ENCODE results near the gene PCDHGB5.
"Not testable (repeated sequence)": the region's sequence is repeated elsewhere in the genome, so short reads cannot be mapped to it uniquely, and the experiment has no call there.

The PCDHGB5 gene

DNA sequence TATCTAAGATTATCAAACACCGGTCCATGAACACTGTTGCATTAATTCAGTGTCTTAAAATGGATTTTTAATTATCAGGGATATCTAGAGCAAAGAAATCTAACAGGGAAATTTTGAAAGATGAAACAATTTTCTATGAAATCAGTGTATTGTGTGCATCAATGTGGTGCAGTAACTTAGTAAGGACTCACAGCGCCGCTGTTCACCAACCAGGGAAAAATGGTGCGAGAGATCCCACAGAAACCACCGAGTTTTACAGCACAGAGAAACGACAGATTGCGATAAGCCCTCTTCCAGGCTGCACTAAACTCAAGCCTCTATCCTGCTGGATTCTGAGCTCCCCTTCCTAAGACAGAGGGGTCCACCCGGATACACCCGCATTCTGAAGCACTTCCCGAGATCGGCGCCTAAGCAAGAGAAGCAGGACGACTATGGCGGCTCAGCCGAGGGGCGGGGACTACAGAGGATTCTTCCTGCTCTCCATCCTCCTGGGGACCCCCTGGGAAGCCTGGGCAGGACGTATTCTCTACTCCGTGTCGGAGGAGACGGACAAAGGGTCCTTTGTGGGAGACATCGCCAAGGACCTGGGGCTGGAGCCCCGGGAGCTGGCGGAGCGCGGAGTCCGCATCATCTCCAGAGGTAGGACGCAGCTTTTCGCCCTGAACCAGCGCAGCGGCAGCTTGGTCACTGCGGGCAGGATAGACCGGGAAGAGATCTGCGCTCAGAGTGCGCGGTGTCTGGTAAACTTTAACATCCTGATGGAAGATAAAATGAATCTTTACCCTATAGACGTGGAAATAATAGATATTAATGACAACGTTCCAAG lies 15.1 kb upstream of the PCDHGB5 start, which contains the start of gene PCDHGA7:
PCDHGA7 (plus strand) TSS at position 274 of the 826 bp plus-strand sequence; CDS start at position 432, 158 bp downstream.
- DNase-seq (ENCODE audit: low spot score), result no peak

DNA sequence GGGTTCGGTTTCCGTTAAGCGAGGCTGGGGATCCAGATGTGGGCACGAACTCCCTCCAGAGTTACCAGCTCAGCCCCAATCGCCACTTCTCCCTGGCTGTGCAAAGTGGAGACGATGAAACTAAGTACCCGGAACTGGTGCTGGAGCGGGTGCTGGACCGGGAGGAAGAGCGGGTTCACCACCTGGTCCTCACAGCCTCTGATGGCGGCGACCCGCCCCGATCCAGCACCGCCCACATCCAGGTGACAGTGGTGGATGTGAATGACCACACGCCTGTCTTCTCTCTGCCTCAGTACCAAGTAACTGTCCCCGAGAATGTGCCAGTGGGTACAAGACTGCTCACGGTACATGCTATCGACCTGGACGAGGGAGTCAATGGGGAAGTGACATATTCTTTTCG lies 14.4 kb upstream of the PCDHGB5 start:
- no peak for DNase-seq (ENCODE audit: low spot score)

DNA sequence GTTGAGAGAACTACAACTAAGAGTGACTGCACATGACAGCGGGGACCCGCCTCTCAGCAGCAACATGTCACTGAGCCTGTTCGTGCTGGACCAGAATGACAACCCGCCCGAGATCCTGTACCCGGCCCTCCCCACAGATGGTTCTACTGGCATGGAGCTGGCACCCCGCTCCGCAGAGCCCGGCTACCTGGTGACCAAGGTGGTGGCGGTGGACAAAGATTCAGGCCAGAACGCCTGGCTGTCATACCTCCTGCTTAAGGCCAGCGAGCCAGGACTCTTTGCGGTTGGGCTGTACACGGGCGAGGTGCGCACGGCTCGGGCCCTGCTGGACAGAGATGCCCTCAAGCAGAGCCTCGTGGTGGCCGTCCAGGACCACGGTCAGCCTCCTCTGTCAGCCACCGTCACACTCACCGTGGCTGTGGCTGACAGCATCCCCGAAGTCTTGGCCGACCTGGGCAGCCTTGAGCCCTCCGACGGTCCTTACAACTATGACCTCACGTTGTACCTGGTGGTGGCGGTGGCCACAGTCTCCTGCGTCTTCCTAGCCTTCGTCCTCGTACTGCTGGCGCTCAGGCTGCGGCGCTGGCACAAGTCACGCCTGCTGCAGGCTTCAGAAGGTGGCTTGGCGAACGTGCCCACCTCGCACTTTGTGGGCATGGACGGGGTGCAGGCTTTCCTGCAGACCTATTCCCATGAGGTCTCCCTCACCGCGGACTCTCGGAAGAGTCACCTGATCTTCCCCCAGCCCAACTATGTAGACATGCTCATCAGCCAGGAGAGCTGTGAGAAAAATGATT lies 13.1 kb upstream of the PCDHGB5 start:
- DNase-seq (ENCODE audit: low spot score), result no peak

DNA sequence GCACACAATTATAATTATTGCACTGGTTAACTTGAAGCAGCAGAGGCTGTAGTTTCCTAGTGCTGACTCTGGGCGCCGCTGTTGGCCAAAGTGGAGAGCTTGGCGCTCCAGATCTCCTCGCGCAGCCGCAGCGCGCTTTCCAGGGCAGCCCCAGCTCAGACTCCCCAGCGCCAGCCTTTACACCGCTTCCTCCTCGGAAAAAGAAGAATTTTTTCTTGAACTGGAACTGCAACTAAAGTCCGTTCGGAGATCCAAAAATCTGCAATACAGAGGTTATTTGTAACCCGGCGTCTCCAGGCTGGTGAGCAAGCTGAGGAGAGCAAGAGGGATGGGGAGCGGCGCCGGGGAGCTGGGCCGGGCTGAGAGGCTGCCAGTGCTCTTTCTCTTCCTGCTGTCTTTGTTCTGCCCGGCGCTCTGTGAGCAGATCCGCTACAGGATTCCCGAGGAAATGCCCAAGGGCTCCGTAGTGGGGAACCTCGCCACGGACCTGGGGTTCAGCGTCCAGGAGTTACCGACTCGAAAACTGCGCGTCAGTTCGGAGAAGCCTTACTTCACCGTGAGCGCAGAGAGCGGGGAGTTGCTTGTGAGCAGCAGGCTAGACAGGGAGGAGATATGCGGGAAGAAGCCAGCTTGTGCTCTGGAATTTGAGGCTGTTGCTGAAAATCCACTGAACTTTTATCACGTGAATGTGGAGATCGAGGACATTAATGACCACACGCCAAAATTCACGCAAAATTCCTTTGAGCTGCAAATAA lies 10.0 kb upstream of the PCDHGB5 start, which contains the start of gene PCDHGB4:
PCDHGB4 (plus strand) TSS at position 142 of the 755 bp plus-strand sequence; CDS start at position 329, 187 bp downstream.
- DNase-seq (ENCODE audit: low spot score), result not testable (repeated sequence)

DNA sequence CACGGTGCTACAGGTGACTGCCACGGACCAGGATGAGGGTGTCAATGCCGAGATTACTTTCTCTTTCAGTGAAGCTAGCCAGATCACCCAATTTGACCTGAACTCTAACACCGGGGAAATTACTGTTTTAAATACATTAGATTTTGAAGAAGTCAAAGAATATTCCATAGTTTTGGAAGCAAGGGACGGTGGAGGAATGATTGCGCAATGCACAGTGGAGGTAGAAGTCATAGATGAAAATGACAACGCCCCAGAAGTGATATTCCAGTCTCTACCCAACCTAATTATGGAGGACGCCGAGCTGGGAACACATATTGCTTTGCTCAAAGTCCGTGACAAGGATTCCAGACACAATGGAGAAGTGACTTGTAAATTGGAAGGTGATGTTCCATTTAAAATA lies 9.1 kb upstream of the PCDHGB5 start:
- no peak for DNase-seq (ENCODE audit: low spot score)

DNA sequence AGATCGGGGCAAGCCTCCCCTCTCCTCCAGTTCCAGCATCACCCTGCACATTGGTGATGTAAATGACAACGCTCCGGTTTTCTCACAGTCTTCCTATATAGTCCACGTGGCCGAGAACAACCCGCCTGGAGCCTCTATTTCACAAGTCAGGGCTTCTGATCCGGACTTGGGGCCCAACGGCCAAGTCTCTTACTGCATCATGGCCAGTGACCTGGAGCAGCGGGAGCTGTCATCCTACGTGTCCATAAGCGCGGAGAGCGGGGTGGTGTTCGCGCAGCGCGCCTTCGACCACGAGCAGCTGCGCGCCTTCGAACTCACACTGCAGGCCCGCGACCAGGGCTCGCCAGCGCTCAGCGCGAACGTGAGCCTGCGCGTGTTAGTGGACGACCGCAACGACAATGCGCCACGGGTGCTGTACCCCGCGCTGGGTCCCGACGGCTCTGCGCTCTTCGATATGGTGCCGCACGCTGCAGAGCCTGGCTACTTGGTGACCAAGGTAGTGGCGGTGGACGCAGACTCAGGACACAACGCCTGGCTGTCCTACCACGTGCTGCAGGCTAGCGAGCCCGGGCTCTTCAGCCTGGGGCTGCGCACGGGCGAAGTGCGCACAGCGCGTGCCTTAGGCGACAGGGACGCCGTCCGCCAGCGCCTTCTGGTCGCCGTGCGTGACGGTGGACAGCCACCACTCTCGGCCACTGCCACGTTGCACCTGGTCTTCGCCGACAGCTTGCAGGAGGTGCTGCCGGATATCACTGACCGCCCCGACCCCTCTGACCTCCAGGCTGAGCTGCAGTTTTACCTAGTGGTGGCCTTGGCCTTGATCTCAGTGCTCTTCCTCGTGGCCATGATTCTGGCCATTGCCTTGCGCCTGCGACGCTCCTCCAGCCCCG lies 8.3 kb upstream of the PCDHGB5 start:
- no peak for DNase-seq (ENCODE audit: low spot score)

DNA sequence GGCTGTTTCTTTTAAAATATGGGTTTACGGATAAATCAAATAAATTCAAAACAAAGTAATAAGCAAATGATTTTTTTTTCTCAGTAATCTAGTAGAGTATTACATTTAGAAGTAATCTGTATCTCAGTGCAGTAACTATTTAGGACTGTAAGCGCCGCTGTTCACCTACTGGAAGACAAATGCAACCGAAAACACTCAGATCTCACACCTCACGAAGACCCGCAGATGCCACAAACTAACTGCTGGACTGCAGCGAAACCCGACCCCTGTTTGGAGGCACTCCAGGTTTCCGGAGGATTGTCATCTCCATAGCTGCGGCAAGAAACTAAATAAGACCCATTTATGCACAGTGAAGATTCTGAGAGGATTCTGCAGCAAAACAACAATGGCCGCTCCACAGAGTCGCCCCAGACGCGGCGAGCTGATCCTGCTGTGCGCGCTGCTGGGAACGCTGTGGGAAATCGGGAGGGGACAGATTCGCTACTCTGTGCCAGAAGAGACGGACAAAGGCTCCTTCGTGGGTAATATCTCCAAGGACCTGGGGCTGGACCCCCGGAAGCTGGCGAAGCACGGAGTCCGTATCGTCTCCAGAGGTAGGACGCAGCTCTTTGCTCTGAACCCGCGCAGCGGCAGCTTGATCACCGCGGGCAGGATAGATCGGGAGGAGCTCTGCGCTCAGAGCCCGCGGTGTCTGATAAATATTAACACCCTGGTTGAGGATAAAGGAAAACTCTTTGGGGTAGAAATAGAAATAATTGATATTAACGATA lies 5.1 kb upstream of the PCDHGB5 start, which contains the start of gene PCDHGA8:
PCDHGA8 (plus strand) TSS at position 205 of the 770 bp plus-strand sequence; CDS start at position 386, 181 bp downstream.
- DNase-seq (ENCODE audit: low spot score), result no peak

DNA sequence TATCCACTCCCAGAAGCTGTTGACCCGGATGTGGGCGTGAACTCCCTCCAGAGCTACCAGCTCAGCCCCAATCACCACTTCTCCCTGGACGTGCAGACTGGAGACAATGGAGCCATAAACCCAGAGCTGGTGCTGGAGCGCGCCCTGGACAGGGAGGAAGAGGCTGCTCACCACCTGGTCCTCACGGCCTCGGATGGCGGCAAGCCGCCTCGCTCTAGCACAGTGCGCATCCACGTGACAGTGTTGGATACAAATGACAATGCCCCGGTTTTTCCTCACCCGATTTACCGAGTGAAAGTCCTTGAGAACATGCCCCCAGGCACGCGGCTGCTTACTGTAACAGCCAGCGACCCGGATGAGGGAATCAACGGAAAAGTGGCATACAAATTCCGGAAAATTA lies 4.5 kb upstream of the PCDHGB5 start:
- DNase-seq (ENCODE audit: low spot score), result no peak

DNA sequence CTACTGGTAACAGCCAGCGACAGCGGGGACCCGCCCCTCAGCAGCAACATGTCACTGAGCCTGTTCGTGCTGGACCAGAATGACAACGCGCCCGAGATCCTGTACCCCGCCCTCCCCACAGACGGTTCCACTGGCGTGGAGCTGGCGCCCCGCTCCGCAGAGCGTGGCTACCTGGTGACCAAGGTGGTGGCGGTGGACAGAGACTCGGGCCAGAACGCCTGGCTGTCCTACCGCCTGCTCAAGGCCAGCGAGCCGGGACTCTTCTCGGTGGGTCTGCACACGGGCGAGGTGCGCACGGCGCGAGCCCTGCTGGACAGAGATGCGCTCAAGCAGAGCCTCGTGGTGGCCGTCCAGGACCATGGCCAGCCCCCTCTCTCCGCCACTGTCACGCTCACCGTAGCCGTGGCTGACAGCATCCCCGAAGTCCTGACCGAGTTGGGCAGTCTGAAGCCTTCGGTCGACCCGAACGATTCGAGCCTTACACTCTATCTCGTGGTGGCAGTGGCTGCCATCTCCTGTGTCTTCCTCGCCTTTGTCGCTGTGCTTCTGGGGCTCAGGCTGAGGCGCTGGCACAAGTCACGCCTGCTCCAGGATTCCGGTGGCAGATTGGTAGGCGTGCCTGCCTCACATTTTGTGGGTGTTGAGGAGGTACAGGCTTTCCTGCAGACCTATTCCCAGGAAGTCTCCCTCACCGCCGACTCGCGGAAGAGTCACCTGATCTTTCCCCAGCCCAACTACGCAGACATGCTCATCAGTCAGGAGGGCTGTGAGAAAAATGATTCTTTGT lies 3.2 kb upstream of the PCDHGB5 start:
- DNase-seq (ENCODE audit: low spot score), result not testable (repeated sequence)

DNA sequence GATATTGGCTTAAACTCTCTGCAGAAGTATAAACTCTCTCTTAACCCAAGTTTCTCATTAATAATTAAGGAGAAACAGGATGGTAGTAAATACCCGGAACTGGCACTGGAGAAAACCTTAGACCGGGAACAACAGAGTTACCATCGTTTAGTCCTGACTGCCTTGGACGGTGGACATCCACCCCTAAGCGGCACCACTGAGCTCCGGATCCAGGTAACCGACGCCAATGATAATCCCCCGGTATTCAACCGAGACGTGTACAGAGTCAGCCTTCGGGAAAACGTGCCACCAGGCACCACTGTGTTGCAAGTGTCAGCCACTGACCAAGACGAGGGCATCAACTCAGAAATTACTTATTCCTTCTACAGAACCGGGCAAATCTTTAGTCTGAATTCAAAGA lies 861 bp downstream of the PCDHGB5 start:
- no peak for DNase-seq (ENCODE audit: low spot score)

DNA sequence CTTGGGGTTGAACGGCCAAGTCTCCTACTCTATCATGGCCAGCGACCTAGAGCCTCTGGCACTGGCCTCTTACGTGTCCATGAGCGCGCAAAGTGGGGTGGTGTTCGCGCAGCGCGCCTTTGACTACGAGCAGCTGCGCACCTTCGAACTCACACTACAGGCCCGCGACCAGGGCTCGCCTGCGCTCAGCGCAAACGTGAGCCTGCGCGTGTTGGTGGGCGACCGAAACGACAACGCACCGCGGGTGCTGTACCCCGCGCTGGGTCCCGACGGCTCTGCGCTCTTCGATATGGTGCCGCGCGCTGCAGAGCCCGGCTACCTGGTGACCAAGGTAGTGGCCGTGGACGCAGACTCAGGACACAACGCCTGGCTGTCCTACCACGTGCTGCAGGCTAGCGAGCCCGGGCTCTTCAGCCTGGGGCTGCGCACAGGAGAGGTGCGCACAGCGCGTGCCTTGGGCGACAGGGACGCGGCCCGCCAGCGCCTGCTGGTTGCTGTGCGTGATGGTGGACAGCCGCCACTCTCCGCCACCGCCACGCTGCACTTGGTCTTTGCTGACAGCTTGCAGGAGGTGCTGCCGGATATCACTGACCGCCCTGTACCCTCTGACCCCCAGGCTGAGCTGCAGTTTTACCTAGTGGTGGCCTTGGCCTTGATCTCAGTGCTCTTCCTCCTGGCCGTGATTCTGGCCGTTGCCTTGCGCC lies 2.0 kb downstream of the PCDHGB5 start:
- no peak for DNase-seq (ENCODE audit: low spot score)

DNA sequence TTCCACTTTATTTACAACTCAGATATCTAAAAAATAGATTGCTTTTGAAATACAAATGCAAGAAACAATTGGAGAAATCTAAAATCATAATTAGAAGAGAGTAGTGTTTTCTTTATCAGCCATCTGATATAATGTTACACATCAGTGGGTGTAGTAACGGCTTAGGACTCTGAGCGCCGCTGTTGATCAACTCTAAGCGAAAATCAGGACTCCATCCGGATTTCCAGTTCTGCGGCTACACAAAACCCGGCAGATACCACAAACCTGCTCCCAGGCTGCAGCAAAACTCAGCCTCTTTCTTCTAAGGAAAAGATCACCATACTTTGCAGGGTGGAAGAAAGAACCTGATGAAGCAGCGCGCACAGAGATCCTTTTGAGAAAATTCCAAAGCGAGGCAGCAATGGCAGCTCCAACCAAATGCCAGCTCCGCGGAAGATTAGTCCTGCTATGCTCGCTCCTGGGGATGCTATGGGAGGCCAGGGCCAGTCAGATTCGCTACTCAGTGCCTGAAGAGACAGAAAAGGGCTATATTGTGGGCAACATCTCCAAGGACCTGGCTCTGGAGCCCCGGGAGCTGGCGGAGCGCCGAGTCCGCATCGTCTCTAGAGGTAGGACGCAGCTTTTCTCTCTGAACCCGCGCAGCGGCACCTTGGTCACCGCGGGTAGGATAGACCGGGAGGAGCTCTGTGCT lies 5.0 kb downstream of the PCDHGB5 start, which contains the start of gene PCDHGA9:
PCDHGA9 (plus strand) TSS at position 226 of the 691 bp plus-strand sequence; CDS start at position 401, 175 bp downstream.
- no peak for DNase-seq (ENCODE audit: low spot score)

DNA sequence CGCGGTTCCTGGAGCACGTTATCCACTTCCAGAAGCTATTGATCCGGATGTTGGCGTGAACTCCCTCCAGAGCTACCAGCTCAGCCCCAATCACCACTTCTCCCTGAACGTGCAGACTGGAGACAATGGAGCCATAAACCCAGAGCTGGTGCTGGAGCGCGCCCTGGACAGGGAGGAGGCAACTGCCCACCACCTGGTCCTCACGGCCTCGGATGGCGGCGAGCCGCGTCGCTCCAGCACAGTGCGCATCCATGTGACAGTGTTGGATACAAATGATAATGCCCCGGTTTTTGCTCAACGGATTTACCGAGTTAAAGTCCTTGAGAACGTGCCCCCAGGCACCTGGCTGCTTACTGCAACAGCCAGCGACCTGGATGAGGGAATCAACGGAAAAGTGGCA lies 5.6 kb downstream of the PCDHGB5 start:
- DNase-seq (ENCODE audit: low spot score), result no peak

DNA sequence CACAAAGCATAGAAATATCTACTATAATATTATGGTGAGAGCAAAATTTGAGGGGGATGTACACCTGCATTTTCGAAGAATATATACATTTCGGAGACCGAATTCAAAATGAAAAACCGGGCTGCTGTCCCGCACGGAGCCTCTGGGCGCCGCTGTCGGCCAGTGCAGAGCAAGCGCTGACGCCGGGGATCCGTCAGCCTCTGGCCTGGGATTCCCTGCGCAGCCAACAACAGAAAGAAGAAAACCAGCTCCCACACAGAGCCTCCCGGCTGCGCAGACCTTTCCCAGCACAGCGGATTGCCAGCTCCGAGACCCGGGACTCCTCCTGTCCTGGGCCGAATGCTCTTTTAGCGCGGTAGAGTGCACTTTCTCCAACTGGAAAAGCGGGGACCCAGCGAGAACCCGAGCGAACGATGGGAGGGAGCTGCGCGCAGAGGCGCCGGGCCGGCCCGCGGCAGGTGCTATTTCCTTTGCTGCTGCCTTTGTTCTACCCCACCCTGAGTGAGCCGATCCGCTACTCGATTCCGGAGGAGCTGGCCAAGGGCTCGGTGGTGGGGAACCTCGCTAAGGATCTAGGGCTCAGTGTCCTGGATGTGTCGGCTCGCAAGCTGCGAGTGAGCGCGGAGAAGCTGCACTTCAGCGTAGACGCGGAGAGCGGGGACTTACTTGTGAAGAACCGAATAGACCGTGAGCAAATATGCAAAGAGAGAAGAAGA lies 10.2 kb downstream of the PCDHGB5 start, which contains the start of gene PCDHGB6:
PCDHGB6 (plus strand) TSS at position 232 of the 716 bp plus-strand sequence; CDS start at position 414, 182 bp downstream.
- not testable (repeated sequence) for DNase-seq (ENCODE audit: low spot score)

DNA sequence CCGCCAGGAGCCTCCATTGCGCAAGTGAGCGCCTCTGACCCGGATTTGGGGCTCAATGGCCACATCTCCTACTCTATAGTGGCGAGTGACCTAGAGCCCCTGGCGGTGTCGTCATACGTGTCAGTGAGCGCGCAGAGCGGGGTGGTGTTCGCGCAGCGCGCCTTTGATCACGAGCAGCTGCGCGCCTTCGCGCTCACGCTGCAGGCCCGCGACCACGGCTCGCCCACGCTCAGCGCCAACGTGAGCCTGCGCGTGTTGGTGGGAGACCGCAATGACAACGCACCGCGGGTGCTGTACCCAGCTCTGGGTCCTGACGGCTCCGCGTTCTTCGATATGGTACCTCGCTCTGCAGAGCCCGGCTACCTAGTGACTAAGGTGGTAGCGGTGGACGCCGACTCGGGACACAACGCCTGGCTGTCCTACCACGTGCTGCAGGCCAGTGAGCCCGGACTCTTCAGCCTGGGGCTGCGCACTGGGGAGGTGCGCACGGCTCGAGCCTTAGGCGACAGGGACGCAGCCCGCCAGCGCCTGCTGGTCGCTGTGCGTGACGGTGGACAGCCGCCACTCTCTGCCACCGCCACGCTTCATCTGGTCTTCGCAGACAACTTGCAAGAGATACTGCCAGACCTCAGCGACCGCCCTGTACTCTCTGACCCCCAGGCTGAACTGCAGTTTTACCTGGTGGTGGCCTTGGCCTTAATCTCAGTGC lies 12.0 kb downstream of the PCDHGB5 start:
- no peak for DNase-seq (ENCODE audit: low spot score)

DNA sequence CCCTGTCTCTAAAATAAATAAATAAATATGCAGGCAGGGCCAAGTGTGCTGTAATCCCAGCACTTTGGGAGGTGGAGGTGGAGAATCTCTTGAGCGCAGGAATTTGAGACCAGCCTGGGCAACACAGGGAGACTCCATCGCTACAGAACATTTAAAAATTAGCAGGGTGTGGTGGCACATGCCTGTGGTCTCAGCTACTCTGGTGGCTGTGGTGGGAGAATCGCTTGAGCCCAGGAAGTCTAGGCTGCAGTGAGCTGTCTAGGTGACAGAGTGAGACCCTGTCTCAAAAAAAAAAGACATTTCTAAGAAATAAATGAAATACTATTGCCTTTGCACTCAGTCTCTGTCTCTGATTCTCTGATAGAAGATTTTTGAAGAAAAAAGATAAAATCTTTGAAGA lies 13.8 kb downstream of the PCDHGB5 start:
- no peak for DNase-seq (ENCODE audit: low spot score)
